Mesendoderm (in vitro differentiated cells): Measurements from ENCODE around the gene NKX3-2.
"Not testable (repeated sequence)": the region's sequence is repeated elsewhere in the genome, so short reads cannot be mapped to it uniquely, and the experiment has no call there.

Experiments used
- DNase-seq: peaks from one replicate; pipeline ENCODE4 v3.0.0; 2013
- H2AK5ac ChIP-seq: 2 replicates; pipeline ENCODE4 v1.6.1; 2013; ENCODE audit warnings: low read length, inconsistent platforms
- H2BK120ac ChIP-seq: 2 replicates; pipeline ENCODE4 v1.6.1; 2013; ENCODE audit warnings: low read depth, mild to moderate bottlenecking, low read length, moderate library complexity, mixed read lengths
- H2BK15ac ChIP-seq: replicated peaks from 2 replicates; pipeline ENCODE4 v1.6.1; 2013; ENCODE audit warnings: low read depth, mild to moderate bottlenecking, moderate library complexity
- H2BK5ac ChIP-seq: 2 replicates; pipeline ENCODE4 v1.6.1; 2013; ENCODE audit warnings: low read length, inconsistent platforms
- H3K18ac ChIP-seq: 2 replicates; pipeline ENCODE4 v1.6.1; 2013; ENCODE audit warnings: mild to moderate bottlenecking, low read length, mixed read lengths
- H3K23ac ChIP-seq: one replicate; pipeline ENCODE4 v1.6.1; 2013; ENCODE audit warnings: low read length
- H3K27ac ChIP-seq: 2 replicates; pipeline ENCODE4 v1.5.1; 2013; ENCODE audit warnings: low read depth, mild to moderate bottlenecking, inconsistent platforms, low read length, moderate library complexity
- H3K27me3 ChIP-seq: 2 replicates; pipeline ENCODE4 v1.6.1; 2013; ENCODE audit warnings: low read length, control low read depth, mild to moderate bottlenecking, inconsistent platforms; ENCODE audit not compliant: insufficient read depth, poor library complexity
- H3K36me3 ChIP-seq: 2 replicates; pipeline ENCODE4 v1.6.1; 2013; ENCODE audit warnings: low read length, inconsistent platforms; ENCODE audit not compliant: control insufficient read depth, insufficient read depth
- H3K4ac ChIP-seq: one replicate; pipeline ENCODE4 v1.6.1; 2013; ENCODE audit warnings: low read depth, mild to moderate bottlenecking, low read length, moderate library complexity
- H3K4me1 ChIP-seq: 2 replicates; pipeline ENCODE4 v1.6.1; 2013; ENCODE audit warnings: low read depth, low read length, inconsistent platforms; ENCODE audit not compliant: control insufficient read depth
- H3K4me2 ChIP-seq: 2 replicates; pipeline ENCODE4 v1.6.1; 2013; ENCODE audit warnings: low read length
- H3K4me3 ChIP-seq: 2 replicates; pipeline ENCODE4 v1.5.1; 2013; ENCODE audit warnings: mild to moderate bottlenecking, low read length
- H3K56ac ChIP-seq: one replicate; pipeline ENCODE4 v1.6.1; 2013; ENCODE audit warnings: low read length
- H3K79me1 ChIP-seq: 2 replicates; pipeline ENCODE4 v1.6.1; 2013; ENCODE audit warnings: low read length, inconsistent platforms
- H3K79me2 ChIP-seq: 2 replicates; pipeline ENCODE4 v1.6.1; 2013; ENCODE audit warnings: mild to moderate bottlenecking, low read length; ENCODE audit not compliant: control insufficient read depth, insufficient read depth
- H3K9ac ChIP-seq: 2 replicates; pipeline ENCODE4 v1.6.1; 2013; ENCODE audit warnings: low read length, inconsistent platforms
- H4K5ac ChIP-seq: one replicate; pipeline ENCODE4 v1.6.1; 2013; ENCODE audit warnings: low read length
- H4K8ac ChIP-seq: one replicate; pipeline ENCODE4 v1.6.1; 2013; ENCODE audit warnings: low read depth, mild to moderate bottlenecking, control low read depth, low read length, moderate library complexity
- WGBS: extraction: QIAGEN DNeasy Blood & Tissue Kit; methylation state at CpG from one replicate; pipeline ENCODE4 v1.1.7; 2013; ENCODE audit warnings: low lambda C conversion rate, missing lambda C conversion rate; ENCODE audit not compliant: insufficient coverage; ENCODE audit errors: extremely low coverage; 5-methylcytosine and 5-hydroxymethylcytosine counted together

Gene NKX3-2

GRCh38 chr4:13577660-13578059 lies 33.4 kb upstream of the NKX3-2 start:
- DNase-seq: no peak
- no peak overlapping the region for H3K9ac ChIP-seq
- H4K8ac ChIP-seq: no peak overlapping the region
- H3K4me3 ChIP-seq: no peak overlapping the region
- no peak overlapping the region for H2BK5ac ChIP-seq
- H2BK120ac ChIP-seq: no peak overlapping the region
- H2BK15ac ChIP-seq: no peak overlapping the region
- no CpG with 5 or more reads among the region's 3 CpGs for WGBS
- H2AK5ac ChIP-seq: no peak overlapping the region
- H3K18ac ChIP-seq: no peak overlapping the region
- no peak overlapping the region for H3K27ac ChIP-seq
- H3K4me2 ChIP-seq: no peak overlapping the region
- no peak overlapping the region for H4K5ac ChIP-seq
- H3K79me2 ChIP-seq: no peaks in the 10 kb centered on the region
- no peaks in the 10 kb centered on the region for H3K27me3 ChIP-seq
- no peak overlapping the region for H3K23ac ChIP-seq
- no peaks in the 10 kb centered on the region for H3K79me1 ChIP-seq
- H3K4me1 ChIP-seq: no peaks in the 10 kb centered on the region
- H3K56ac ChIP-seq: no peak overlapping the region
- H3K4ac ChIP-seq: no peak overlapping the region
- H3K36me3 ChIP-seq: peaks cover 6% of the 10 kb centered on the region

GRCh38 chr4:13570916-13571315 lies 26.6 kb upstream of the NKX3-2 start:
- Histone ChIP-seq H3K27me3 (no peaks in the 10 kb centered on the region), H3K18ac (no peak overlapping the region), H3K4me3 (no peak overlapping the region), H4K8ac (no peak overlapping the region), H2BK120ac (no peak overlapping the region), H3K27ac (no peak overlapping the region), H2BK5ac (no peak overlapping the region), H2AK5ac (no peak overlapping the region), H3K4ac (no peak overlapping the region), H3K4me2 (no peak overlapping the region), H3K79me1 (no peaks in the 10 kb centered on the region), H3K56ac (no peak overlapping the region), H2BK15ac (no peak overlapping the region), H4K5ac (no peak overlapping the region), H3K23ac (no peak overlapping the region), H3K79me2 (no peaks in the 10 kb centered on the region), H3K9ac (no peak overlapping the region), H3K4me1 (no peaks in the 10 kb centered on the region), H3K36me3 (peaks cover 3% of the 10 kb centered on the region)
- DNase-seq: no peak
- WGBS: no CpG with 5 or more reads among the region's 2 CpGs

- no peak overlapping the region for H3K23ac ChIP-seq
- H3K56ac ChIP-seq: no peak overlapping the region
- no peak overlapping the region for H3K9ac ChIP-seq
- no peak overlapping the region for H2AK5ac ChIP-seq
- H3K4me3 ChIP-seq: no peak overlapping the region
- no peaks in the 10 kb centered on the region for H3K79me2 ChIP-seq
- H3K27ac ChIP-seq: no peak overlapping the region
- no peak overlapping the region for H3K4ac ChIP-seq
- no peak overlapping the region for H2BK15ac ChIP-seq
- H2BK120ac ChIP-seq: no peak overlapping the region
- no peak overlapping the region for H4K5ac ChIP-seq
- no peak for DNase-seq
- no peaks in the 10 kb centered on the region for H3K79me1 ChIP-seq
- H3K18ac ChIP-seq: no peak overlapping the region
- WGBS: no CpG with 5 or more reads among the region's 5 CpGs
- no peaks in the 10 kb centered on the region for H3K27me3 ChIP-seq
- H4K8ac ChIP-seq: no peak overlapping the region
- peaks cover 3% of the 10 kb centered on the region for H3K36me3 ChIP-seq
- H2BK5ac ChIP-seq: no peak overlapping the region
- H3K4me2 ChIP-seq: no peak overlapping the region
- no peaks in the 10 kb centered on the region for H3K4me1 ChIP-seq
These were observed 22.8 kb upstream of the NKX3-2 start for GRCh38 chr4:13567125-13567524.

- Histone ChIP-seq H3K9ac (no peak overlapping the region), H3K27ac (no peak overlapping the region), H3K18ac (no peak overlapping the region), H2BK120ac (no peak overlapping the region), H4K8ac (no peak overlapping the region), H3K79me1 (no peaks in the 10 kb centered on the region), H3K27me3 (no peaks in the 10 kb centered on the region), H3K79me2 (no peaks in the 10 kb centered on the region), H3K56ac (no peak overlapping the region), H3K36me3 (peaks cover 2% of the 10 kb centered on the region), H3K23ac (no peak overlapping the region), H2AK5ac (no peak overlapping the region), H3K4me2 (no peak overlapping the region), H3K4ac (no peak overlapping the region), H2BK15ac (no peak overlapping the region), H3K4me3 (no peak overlapping the region), H4K5ac (no peak overlapping the region), H3K4me1 (no peaks in the 10 kb centered on the region), H2BK5ac (no peak overlapping the region)
- no peak for DNase-seq
- no CpG with 5 or more reads among the region's 1 CpG for WGBS
These were observed 18.6 kb upstream of the NKX3-2 start for GRCh38 chr4:13562876-13563275.

DNA sequence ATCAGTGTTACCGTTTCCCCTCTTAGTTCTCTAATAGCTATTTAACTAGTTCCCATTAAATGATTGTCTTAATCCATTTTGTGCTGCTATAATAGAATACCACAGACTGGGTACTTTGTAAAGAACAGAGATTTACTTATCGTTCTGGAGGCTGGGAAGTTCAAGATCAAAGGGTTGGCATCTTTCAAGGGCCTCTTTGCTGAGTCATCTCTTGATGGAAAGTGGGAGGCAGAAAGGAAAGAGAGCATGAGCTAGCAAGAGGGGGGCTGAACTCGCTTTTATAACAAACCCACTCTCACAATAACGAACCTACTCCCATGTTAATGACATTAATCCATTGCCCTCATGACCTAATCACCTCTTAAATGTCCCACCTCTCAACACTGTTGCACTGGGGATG lies 17.4 kb upstream of the NKX3-2 start:
- no CpG with 5 or more reads among the region's 4 CpGs for WGBS
- Histone ChIP-seq H4K5ac (no peak overlapping the region), H3K56ac (no peak overlapping the region), H3K27ac (no peak overlapping the region), H2AK5ac (no peak overlapping the region), H3K9ac (no peak overlapping the region), H3K4me2 (no peak overlapping the region), H3K36me3 (no peaks in the 10 kb centered on the region), H3K79me1 (no peaks in the 10 kb centered on the region), H3K79me2 (no peaks in the 10 kb centered on the region), H2BK120ac (no peak overlapping the region), H3K18ac (no peak overlapping the region), H3K4me3 (no peak overlapping the region), H4K8ac (no peak overlapping the region), H2BK15ac (no peak overlapping the region), H3K4ac (no peak overlapping the region), H3K23ac (no peak overlapping the region), H3K4me1 (no peaks in the 10 kb centered on the region), H2BK5ac (no peak overlapping the region), H3K27me3 (no peaks in the 10 kb centered on the region)
- no peak for DNase-seq

GRCh38 chr4:13560111-13560510 lies 15.8 kb upstream of the NKX3-2 start:
- not testable (repeated sequence) for H3K79me2 ChIP-seq, DNase-seq, H3K18ac ChIP-seq, H4K5ac ChIP-seq, H3K56ac ChIP-seq, H3K4me2 ChIP-seq, H3K9ac ChIP-seq, H3K4me3 ChIP-seq, H3K27me3 ChIP-seq, H3K4ac ChIP-seq, H2BK15ac ChIP-seq, H3K23ac ChIP-seq, H2BK120ac ChIP-seq, H3K36me3 ChIP-seq, H3K27ac ChIP-seq, H4K8ac ChIP-seq, H2BK5ac ChIP-seq, H3K4me1 ChIP-seq, H3K79me1 ChIP-seq, H2AK5ac ChIP-seq
- WGBS: no CpG with 5 or more reads among the region's 5 CpGs
